Mononuclear cell (primary cell): ENCODE data around the gene PPP2R5C. TPM values are rescaled to one million over a fixed set of nuclear protein-coding genes. Genes with fewer than 3 reads are reported as not detected.
"Not testable (repeated sequence)": the region's sequence is repeated elsewhere in the genome, so short reads cannot be mapped to it uniquely, and the experiment has no call there.

Experiments
- H3K27me3 ChIP-seq: 2 replicates; pipeline ENCODE4 v1.6.0; 2011; ENCODE audit warnings: low read length, control low read depth; ENCODE audit not compliant: insufficient read depth
- H3K4me1 ChIP-seq: 2 replicates; pipeline ENCODE4 v1.5.1; 2011; ENCODE audit warnings: mild to moderate bottlenecking, low read length, control low read depth; ENCODE audit not compliant: insufficient read depth
- H3K4me3 ChIP-seq: 2 replicates; pipeline ENCODE4 v1.5.1; 2011; ENCODE audit warnings: mild to moderate bottlenecking, low read length, moderate library complexity
- H3K9me3 ChIP-seq: 2 replicates; pipeline ENCODE4 v1.5.1; 2011; ENCODE audit warnings: low read depth, mild to moderate bottlenecking, control low read depth, low read length
- total RNA-seq: library from RNA; depleted of rRNA; stranded (reverse); fragments of >200 nt; gene quantifications from one replicate; pipeline ENCODE4 v1.2.3, GENCODE V29; 2012

The PPP2R5C gene
- total RNA-seq, 1 donor = 466 TPM

DNA sequence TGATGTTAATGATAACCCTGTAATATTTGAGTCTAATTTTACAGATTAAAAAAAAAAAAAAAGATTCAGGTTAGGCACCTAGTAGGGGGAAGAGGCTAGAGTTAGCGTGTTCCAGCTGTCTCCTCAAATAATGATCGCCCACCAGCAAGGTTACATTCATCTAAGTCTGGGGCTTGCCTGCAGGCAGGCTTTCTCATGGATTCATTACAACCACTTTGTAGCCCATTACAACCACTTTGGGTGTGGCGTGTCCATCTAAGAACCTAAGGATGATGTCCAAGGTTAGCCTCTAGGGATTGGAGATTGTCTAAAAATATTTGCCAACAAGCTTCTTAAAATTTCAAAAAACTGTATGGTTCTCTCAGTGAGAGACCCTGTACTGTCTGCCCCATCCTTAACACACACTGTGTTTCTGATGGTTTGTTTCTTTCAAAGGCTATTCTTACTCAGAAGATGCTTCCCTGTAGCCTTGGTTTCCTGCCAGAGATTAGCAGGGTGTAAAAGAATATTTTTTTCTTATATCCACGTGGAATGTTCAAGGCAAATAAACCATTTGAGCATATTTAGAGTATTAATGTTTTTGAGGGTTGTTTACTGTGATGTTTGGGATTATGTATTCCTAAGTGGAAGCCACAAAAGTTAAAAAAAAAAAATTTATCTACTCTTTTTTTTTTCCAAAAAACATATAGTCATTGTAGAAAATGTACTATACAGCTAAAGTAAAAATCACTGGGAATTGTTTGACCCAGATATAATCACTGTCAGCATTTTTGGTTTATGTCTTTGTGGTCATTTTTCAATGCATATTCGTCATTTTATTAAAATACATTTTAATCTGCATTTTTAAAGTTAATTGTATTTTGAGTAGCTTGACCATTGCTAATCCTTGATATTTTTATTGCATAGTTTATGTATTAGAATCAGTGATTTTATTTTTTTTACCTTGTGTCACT lies 204.5 kb downstream of the PPP2R5C start:
- H3K9me3 ChIP-seq = no peaks in the 10 kb centered on the region
- H3K27me3 ChIP-seq = no peaks in the 10 kb centered on the region
- peaks cover 21% of the 10 kb centered on the region for H3K4me1 ChIP-seq
- peak overlapping the region; percentile 96 for H3K4me3 ChIP-seq

DNA sequence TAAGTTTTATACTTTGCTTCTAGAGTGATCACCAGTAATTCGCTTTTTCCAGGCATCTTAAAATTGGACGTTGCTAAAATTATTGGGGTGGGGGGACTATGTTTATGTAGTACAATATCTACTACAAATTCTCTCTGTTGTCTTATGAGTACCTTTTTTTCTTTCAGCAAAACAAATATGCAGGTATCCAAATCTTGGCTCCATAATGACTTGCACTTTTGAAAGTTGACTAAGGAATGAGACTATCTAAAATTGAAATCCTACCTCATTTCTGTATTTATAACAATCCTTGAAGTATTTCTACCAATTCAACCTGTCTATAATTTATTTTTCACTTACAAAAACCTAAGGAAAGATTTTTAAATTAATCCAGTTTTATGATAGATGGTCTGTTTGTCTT lies 205.2 kb downstream of the PPP2R5C start:
- Histone ChIP-seq H3K4me1 (peaks cover 25% of the 10 kb centered on the region), H3K4me3 (no peak overlapping the region), H3K9me3 (no peaks in the 10 kb centered on the region), H3K27me3 (no peaks in the 10 kb centered on the region)

DNA sequence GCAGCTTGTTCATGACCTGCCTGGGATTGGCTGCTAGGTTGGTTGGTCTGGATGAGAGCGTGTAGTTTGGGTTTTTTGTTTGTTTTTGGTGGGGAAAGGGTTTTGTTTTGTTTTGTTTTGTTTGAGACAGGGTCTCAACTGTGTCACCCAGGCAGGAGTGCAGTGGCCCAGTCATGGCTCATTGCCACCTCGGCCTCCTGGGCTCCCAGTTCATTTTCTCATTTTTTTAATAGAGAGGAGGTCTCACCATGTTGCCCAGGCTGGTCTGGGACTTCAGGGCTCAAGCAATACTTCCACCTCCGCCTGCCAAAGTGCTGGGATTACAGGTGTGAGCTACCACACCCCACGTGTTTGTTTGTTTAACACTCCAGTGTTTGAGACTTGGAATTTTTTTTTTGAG lies 206.7 kb downstream of the PPP2R5C start:
- Histone ChIP-seq H3K27me3 (no peaks in the 10 kb centered on the region), H3K4me1 (peaks cover 37% of the 10 kb centered on the region), H3K9me3 (no peaks in the 10 kb centered on the region), H3K4me3 (no peak overlapping the region)

DNA sequence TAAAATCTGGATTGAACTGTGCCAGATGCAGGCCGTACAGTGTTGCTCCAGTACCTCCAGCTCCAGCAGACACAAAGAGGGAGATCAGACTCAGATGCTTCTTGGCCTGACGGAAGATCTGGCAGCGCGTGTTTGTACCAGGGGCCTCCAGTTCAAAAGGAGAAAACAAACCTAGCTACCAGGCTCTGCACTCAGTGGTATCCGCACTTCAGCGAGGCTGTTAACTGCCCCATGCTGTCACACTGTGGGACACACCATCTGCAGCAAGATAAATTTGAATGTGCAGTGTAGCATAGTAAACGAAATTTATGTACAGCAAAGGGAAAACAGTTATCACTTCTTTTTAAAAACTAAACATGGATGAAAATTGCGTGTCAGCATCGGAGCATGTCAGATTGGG lies 208.0 kb downstream of the PPP2R5C start:
- Histone ChIP-seq H3K4me3 (no peak overlapping the region), H3K9me3 (no peaks in the 10 kb centered on the region), H3K27me3 (no peaks in the 10 kb centered on the region), H3K4me1 (peaks cover 36% of the 10 kb centered on the region)

DNA sequence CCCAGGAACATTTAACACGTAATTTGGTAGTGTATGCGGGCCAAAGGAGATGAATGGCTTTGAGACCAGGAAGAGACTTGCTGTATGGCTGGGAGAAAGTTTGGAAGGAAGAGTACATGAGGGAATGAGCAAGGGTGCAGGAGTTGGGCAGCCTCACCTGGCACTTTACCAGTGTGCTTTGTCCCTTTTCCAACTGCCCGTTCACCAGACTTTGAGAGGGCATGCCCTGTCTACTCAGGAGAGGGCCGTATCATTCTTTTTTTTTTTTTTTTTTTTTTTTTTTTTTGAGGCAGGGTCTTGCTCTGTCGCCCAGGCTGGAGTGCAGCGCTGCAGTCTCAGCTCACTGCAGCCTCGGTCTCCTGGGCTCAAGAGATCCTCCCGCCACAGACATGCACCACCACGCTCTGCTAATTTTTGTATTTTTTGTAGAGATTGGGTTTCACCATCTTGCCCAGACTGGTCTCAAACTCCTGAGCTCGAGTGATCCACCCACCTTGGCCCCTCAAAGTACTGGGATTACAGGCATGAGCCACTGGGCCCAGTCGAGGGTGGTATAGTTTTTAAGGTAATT lies 209.4 kb downstream of the PPP2R5C start:
- Histone ChIP-seq H3K9me3 (no peaks in the 10 kb centered on the region), H3K4me3 (no peak overlapping the region), H3K4me1 (peaks cover 30% of the 10 kb centered on the region), H3K27me3 (no peaks in the 10 kb centered on the region)

DNA sequence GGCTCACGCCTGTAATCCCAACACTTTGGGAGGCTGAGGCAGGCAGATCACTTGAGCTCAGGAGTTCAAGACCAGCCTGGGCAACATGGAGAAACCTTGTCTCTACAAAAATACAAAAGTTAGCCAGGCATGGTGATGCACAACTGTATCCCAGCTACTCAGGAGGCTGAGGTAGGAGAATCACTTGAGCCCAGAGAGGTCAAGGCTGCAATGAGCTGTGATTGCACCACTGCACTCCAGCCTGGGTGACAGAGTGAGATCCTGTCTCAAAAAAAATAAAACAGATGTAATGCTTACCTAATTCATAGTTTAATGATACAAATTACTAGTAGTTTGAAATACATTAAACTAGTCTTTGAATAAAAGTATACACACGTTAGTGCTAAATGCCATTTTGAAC lies 209.9 kb downstream of the PPP2R5C start:
- not testable (repeated sequence) for H3K9me3 ChIP-seq, H3K27me3 ChIP-seq, H3K4me3 ChIP-seq
- peaks cover 28% of the 10 kb centered on the region for H3K4me1 ChIP-seq

DNA sequence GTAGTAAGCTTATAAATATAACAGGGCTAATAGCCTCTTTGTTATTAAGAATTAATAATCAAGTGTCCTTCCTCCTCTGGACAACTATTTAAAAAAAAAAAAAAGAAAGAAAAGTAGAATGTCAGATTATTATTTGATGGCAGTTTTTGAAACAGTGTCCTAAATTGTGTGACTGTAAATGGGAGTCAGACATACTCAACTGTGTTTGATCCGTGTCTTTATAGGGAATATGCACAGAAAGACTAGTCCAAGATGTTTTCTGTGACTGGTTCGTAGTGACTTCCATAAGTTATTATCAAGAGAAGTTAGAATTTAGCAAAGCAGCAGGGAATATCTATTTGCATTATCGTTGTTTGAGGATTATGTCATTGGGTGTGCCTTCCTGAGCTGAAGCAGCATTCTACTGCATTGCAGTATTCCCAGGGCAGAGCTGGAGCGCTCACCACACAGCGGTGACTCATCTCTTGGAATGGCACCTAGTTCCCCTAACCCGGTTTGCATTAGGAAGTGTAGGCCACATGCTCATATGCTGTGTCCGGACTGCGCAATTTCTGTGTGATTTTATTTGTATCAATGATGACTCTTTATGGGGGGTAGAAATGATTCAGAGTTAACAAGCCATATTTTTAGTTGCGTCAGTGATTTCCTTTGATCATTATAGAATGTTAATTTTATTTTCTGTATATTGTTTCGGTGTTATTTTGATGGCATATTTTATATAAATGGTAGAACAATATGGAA lies 210.8 kb downstream of the PPP2R5C start:
- H3K27me3 ChIP-seq = no peaks in the 10 kb centered on the region
- peaks cover 28% of the 10 kb centered on the region for H3K4me1 ChIP-seq
- no peak overlapping the region for H3K4me3 ChIP-seq
- H3K9me3 ChIP-seq = no peaks in the 10 kb centered on the region

DNA sequence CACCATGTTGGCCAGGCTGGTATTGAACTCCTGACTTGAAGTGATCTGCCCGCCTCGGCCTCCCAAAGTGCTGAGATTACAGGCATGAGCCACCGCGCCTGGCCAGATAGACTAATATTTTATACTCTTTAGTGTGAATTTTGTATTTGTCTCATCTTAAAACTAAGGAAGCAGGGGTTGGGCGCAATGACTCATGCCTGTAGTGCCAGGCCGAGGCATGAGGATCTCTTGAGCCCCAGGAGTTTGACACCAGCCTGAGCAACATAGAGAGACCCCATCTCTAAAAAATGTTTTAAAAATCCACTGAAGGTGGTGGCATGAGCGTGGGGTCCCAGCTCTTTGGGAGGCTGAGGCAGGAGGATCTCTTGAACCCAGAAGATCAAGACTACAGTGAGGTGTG lies 211.8 kb downstream of the PPP2R5C start:
- Histone ChIP-seq H3K4me3 (no peak overlapping the region), H3K9me3 (no peaks in the 10 kb centered on the region), H3K27me3 (no peaks in the 10 kb centered on the region), H3K4me1 (peaks cover 23% of the 10 kb centered on the region)

DNA sequence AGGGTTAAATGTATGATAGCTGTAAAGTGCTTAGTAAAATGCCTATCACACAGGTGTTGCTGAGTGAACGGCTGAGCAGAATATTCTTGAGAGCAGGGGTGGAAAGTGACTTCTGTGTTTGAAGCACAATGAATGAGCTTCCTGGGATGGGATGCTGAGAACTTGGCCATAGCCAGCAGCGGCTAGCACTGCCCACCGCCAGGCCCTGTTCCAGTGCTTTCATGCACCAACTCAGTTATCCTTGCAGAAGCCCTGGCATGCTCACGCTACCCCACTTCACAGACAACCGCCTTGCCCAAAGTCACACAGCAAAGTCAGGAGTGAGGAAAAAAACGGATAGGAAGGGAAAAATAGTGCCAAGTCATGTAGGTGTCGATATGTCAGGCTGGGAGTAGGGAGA lies 213.7 kb downstream of the PPP2R5C start:
- no peak overlapping the region for H3K4me3 ChIP-seq
- no peaks in the 10 kb centered on the region for H3K9me3 ChIP-seq
- H3K4me1 ChIP-seq = peaks cover 24% of the 10 kb centered on the region
- no peaks in the 10 kb centered on the region for H3K27me3 ChIP-seq

Other genes starting within 250 kb of the PPP2R5C start
- gene DIO3, start 200.2 kb upstream of the PPP2R5C start, total RNA-seq = not detected
- 260 TPM for gene DYNC1H1, start 202.9 kb downstream of the PPP2R5C start, total RNA-seq